G401.6 (cell line): ENCODE data around the gene STK4.

Source experiments
- FAIRE-seq: peaks from 2 replicates; lab custom pipeline; 2012; peaks lifted over from hg19 to GRCh38; lab: Jason Lieb, UNC

Gene STK4

DNA sequence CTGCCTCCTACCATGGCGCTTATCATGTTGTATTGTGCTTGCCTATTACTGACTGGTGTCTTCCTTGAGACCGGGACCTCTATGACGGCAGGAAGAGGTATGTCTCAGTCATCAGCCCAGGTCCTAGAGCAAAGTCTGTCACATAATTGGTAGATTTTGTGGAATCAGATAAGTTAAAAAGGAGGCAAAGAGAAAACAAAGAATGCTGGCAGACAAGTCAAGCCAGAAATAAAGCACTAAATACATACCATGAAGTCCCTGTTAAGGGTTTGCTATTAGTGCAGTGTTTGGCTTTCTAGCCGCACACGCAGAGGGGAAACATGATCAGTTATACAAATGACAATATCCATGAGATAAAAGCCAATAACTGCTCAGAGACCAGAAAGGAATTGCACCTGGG is 12.1 kb upstream of the STK4 start:
- no peak for FAIRE-seq

- no peak for FAIRE-seq
Observed at GRCh38 chr20:44955270-44955669, 11.0 kb upstream of the STK4 start.

DNA sequence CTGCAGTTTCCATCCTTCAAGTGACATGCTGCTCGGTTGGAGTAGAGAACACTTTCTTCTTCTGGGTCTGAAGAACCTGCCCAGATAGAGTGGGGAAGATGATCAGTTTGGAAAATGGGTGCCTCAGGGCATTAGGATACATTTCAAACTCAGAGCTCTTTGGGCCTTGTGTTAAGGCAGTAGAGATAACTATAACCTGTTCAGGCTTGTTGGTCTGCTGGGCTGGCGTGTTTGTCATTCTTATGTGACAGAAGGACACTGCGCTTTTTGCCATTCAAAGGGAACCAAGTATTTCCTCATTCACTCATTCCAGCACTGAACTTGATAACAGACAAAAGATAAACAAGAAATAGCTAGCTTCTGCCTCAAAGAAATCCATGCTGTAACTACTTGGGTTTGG is 9.9 kb upstream of the STK4 start:
- no peak for FAIRE-seq

GRCh38 chr20:44958276-44958675 is 8.0 kb upstream of the STK4 start:
- no peak for FAIRE-seq

GRCh38 chr20:44959082-44959637 is 7.2 kb upstream of the STK4 start:
- no peak for FAIRE-seq

DNA sequence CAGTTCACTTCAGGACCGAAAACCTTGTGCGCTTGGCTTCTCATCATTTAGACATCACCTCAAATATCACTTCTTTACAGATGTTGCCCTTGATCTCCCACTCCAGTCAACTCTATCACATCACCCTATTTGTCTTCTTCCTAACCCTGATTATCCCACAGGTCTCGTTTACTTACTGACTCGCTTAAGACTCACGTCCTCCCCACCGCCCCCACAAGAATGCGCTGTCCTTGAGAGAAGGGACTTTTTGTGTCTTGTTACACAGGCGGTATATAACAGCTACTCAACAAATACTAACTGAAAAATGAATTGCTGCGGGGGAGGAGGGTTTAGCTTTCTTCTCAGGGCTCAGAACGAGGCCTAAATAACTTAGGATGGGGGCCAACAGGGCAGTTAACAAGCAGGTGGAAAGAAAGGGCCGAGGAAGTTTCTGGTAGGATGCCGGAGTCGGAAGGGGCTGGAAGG is 6.6 kb upstream of the STK4 start:
- no peak for FAIRE-seq

GRCh38 chr20:44960103-44960852 is 6.0 kb upstream of the STK4 start, which contains the start of gene TOMM34:
Gene TOMM34, minus strand, starts transcription at chr20:44960397. Its CDS starts 64 bp downstream, at chr20:44960333.
- peak; percentile 87 for FAIRE-seq

GRCh38 chr20:44961011-44961869 is 5.1 kb upstream of the STK4 start:
- FAIRE-seq: no peak

DNA sequence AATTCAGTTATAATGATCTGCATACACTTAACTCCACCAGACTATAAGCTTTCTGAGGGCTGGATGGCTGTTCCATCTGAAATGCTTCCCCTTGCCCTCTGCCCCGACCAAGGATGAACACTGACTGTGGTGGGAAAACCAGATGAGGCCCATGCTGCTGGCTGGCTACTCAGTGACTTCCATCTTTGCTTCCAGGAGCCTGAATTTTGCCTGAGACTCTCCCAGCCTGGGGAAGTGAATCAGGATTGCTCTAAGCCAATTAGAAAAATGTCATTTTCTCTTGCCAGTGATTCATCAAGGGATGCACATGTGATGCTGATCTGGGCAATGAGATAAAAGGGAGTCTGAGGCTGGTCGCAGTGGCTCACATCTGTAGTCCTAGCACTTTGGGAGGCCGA is 4.4 kb upstream of the STK4 start:
- FAIRE-seq: no peak

DNA sequence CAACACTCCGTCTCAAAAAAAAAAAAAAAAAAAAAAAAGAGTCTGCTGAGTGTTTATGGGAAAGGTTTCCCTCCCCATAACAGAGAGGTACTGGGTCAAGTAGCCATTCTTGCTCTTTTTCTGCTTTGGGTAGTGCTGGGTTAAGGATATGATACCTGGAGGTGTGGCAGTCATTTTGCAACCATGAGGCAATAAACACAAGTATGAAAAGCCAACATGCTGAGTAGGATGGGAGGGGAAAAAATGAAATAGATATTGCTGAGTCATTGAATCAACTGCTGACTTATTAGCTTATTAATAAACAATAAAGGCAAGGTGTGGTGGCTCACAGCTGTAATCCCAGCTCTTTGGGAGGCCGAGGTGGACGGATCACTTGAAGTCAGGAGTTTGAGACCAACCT is 3.8 kb upstream of the STK4 start:
- no peak for FAIRE-seq

DNA sequence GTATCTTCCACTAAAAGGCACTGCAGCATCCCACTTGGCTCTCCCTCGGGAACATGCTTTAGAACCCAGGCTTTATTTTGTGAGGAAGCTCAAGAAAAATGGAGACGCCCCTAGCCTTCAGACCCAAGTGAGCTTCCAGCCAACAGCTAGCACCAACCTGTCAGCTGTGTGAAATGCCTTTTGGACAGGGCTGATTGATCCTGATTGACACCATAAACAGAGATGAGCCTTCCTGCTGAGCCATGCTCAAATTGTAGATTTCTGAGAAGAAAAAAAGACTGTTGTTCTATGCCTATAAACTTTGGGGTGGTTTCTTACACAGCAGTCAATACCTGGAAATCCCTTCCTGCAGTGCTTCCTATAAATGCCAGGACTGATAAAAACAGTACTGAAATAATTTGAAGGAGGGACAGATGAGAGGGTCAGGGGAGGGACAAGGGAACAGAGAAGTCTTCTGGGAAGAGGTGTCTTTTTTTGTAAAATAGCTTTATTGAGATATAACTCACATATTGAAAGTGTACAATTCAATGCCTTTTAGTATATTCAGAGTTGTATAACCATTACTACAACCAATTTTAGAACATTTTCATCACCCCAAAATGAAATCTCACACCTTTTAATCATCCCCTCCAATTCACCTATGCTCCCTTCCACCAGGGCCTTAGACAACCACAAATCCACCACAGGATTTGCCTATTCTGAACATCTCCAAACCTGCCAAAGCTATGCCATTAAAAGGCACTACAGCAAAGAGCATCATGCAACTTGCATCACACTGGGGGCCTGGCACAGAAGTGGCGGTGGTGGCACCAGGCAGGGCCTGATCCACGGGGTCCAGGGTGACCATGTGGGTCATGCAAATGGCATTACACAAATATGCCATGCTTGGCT is 2.7 kb upstream of the STK4 start:
- FAIRE-seq: no peak

DNA sequence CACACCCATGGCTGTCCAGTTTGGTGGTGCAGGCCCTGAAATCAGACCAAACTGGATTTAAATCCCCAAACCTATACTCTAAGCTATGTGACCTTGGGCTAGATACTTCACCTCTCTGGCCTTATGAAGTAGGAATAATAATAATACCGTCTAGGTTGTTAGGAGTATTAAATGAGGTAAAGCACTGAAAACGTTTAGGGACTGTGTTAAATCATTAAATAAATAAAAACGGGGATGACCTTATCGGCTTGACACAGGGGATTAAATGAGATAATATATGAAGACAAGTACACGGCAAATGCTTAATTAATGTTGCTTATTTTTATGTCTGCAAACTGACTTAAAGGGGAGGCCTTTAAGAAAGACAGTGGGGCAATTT is 672 bp upstream of the STK4 start:
- no peak for FAIRE-seq

- no peak for FAIRE-seq
Observed at GRCh38 chr20:44967207-44967807, 995 bp downstream of the STK4 start.

- no peak for FAIRE-seq
Observed at GRCh38 chr20:44969300-44969894, 3.1 kb downstream of the STK4 start.

DNA sequence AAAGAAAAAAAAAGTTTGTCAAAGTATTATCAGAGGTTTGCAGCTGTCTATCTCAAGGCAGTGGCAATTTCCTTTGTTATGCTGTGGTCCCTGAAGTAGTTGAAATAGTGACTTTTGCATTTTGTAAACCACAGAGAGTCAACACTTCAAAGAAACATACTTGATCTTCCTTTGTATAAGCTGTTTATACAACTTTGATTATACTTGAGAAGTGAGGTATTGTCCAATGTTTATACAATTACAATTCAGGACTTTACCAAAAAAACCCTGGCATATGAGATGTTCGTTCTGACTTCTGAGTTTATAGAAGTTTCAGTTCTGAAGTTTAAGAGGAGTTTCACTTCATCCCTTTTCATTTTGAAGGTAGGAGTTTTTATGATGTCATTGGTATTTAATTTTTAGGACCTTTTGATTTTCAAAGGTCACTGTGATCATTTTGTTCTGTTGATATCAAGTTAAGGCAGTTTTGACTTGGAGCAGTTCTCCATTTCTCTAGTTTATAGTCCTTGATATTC is 4.0 kb downstream of the STK4 start:
- FAIRE-seq: no peak

DNA sequence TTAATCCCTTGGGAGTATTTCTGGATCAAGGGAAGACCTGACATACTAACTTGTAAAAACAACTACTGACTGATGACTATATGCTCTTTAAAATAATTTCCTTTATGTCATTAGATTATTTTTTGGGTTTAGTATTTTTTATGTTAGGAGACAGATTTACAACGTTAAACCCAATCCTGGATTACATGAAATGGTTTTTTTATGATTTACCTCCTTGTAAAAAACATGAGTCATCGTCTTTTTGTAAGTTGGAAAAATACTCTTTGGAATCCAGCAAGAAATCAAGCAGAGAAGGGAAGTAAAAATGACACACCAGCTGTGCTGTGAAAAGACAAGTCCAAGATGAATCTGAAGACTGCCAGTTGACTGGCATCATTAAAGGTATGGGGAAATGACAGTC is 6.7 kb downstream of the STK4 start:
- no peak for FAIRE-seq

DNA sequence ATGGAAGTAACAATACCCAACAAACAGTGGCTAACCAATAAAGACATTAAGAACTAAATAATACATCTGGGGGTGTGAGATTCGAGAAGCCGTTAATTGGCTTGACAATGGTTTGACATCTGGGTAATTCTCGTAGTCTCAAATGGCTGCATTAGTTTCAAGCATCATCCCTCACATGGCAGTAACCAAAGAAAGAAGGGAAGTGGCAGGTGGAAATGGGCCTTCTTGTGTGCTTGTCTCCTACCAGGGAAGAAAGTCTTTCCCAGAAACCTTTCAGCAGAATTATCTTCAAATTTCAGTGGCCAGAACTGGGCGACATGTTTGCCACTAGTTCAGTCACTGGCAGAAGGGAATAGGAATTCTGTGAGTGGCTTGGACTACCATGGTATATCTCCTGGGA is 10.4 kb downstream of the STK4 start:
- FAIRE-seq: no peak

GRCh38 chr20:44979090-44979621 is 12.8 kb downstream of the STK4 start:
- FAIRE-seq: no peak

DNA sequence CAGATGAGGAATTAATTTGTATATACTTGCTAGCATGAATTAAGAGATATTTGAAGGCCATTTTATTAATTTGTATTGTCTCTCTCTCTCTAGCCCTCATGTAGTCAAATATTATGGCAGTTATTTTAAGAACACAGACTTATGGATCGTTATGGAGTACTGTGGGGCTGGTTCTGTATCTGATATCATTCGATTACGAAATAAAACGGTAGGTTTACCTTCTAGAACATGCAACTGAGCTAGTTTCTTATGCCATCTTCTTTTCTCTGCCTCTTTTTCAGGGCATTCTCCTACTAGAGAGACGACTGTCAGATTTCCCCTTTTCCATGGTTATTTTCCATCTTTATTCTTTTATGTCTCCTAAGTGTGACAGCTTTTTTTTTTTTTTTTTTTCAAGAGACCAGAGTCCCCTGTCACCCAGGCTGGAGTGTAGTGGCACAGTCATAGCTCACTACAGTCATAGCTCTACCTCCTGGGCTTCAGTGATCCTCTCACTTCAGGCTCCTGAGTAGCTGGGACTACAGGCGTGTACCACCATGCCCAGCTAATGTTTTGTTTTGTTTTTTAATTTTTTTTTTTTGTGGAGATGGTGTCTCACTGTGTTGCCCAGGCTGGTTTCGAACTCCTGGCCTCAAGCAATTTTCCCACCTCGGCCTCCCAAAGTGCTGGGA is 15.6 kb downstream of the STK4 start:
- no peak for FAIRE-seq

DNA sequence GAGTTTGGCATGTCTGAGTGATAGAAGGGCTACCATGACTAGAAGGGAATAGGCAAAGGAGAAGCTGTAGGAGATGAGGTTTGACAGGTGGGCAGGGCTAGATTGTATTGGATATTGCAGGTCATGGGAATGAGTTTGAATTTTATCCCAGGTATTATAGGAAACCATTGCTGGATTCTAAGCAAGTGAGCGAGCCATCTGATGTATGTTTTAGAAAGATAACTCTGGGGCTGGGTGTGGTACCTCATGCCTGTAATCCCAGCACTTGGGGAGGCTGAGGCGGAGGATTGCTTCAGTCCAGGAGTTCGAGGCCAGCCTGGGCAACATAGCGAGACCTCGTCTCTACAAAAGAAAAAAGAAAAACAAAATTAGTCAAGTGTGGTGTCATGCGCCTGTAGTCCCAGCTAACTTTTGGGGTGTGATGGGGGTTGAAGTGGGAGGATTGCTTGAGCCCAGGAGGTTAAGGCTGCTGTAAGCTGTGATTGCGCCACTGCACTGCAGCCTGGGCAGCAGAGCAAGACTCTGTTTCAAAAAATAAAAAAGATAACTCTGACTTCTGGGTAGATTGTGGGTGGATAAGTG is 16.9 kb downstream of the STK4 start:
- FAIRE-seq: no peak
